Erythroblast (primary cell): ENCODE results near the gene LINGO1.

Source experiments
- DNase-seq, 2 experiments: peaks; one replicate each; lab custom pipeline; 2025; lab: John Stamatoyannopoulos, UW
- GATA1 ChIP-seq: IDR thresholded peaks from 2 replicates; pipeline ENCODE4 v1.6.1; 2011; ENCODE audit warnings: low read depth, mild to moderate bottlenecking, control low read depth, low read length, moderate library complexity
- POLR2A ChIP-seq: IDR thresholded peaks from 2 replicates; pipeline ENCODE4 v1.6.1; 2011; ENCODE audit warnings: mild to moderate bottlenecking, low read length

Gene LINGO1

GRCh38 chr15:77596821-77597803, 35.6 kb downstream of the LINGO1 start:
- TF ChIP-seq POLR2A (no peak), GATA1 (no peak)
- no peak for DNase-seq

GRCh38 chr15:77595231-77595630, 37.5 kb downstream of the LINGO1 start:
- TF ChIP-seq GATA1 (no peak), POLR2A (no peak)
- no peak for DNase-seq

GRCh38 chr15:77592758-77593157, 40.0 kb downstream of the LINGO1 start:
- no peak for TF ChIP-seq GATA1
- DNase-seq, result no peak

- no peak for DNase-seq
- TF ChIP-seq POLR2A (no peak), GATA1 (no peak)
These were observed 40.6 kb downstream of the LINGO1 start for GRCh38 chr15:77591968-77592613.

- no peak for DNase-seq
- TF ChIP-seq POLR2A (no peak), GATA1 (no peak)
These were observed 42.9 kb downstream of the LINGO1 start for GRCh38 chr15:77589839-77590238.

- no peak for DNase-seq
- TF ChIP-seq POLR2A, result no peak
- no peak for TF ChIP-seq GATA1
These were observed 44.6 kb downstream of the LINGO1 start for GRCh38 chr15:77588126-77588525.

GRCh38 chr15:77584691-77585090, 48.0 kb downstream of the LINGO1 start:
- no peak for DNase-seq
- TF ChIP-seq POLR2A, result no peak
- no peak for TF ChIP-seq GATA1

GRCh38 chr15:77584201-77584600, 48.5 kb downstream of the LINGO1 start:
- DNase-seq, result peak in 1 of 2 experiments; percentile 2
- no peak for TF ChIP-seq POLR2A
- TF ChIP-seq GATA1, result no peak

- no peak for DNase-seq
- TF ChIP-seq GATA1 (no peak), POLR2A (no peak)
These were observed 49.9 kb downstream of the LINGO1 start for GRCh38 chr15:77582763-77583162.

- TF ChIP-seq POLR2A (no peak), GATA1 (no peak)
- no peak for DNase-seq
These were observed 50.7 kb downstream of the LINGO1 start for GRCh38 chr15:77581896-77582569.

- DNase-seq, result no peak
- TF ChIP-seq POLR2A, result no peak
- TF ChIP-seq GATA1, result no peak
These were observed 51.6 kb downstream of the LINGO1 start for GRCh38 chr15:77580996-77581682.

- TF ChIP-seq POLR2A, result no peak
- TF ChIP-seq GATA1, result no peak
These were observed 53.1 kb downstream of the LINGO1 start for GRCh38 chr15:77579498-77580188.

More at GRCh38 chr15:77579498-77580188, 53.1 kb downstream of the LINGO1 start:
- DNase-seq, result no peak
